ENCODE data around the gene KRTAP2-4. TPM values are rescaled to one million over a fixed set of nuclear protein-coding genes. Genes with fewer than 3 reads are reported as not detected.
"Not testable (repeated sequence)": the region's sequence is repeated elsewhere in the genome, so short reads cannot be mapped to it uniquely, and the experiment has no call there.

The KRTAP2-4 gene
- total and polyA plus RNA-seq, 8 donors = not detected

GRCh38 chr17:41103896-41104295 lies 38.2 kb upstream of the KRTAP2-4 start:
- Histone ChIP-seq H3K4me1 (peaks cover 0 to 5% (median 2%) of the 10 kb centered on the region in 4 donors), H3K27me3 (peaks cover 0 to 5% (median 0%) of the 10 kb centered on the region in 3 donors), H3K27ac (no peak overlapping the region), H3K4me3 (no peak overlapping the region), H3K36me3 (no peaks in the 10 kb centered on the region), H3K9me3 (no peaks in the 10 kb centered on the region)
- WGBS, 5 donors = 78 to 97% (median 86%) methylated on average over 1 of the region's 1 CpG
- TF ChIP-seq POLR2A (IDR thresholded peaks at IDR 0.05) (no peak), POLR2AphosphoS5 (IDR thresholded peaks at IDR 0.05) (no peak), EP300 (IDR thresholded peaks at IDR 0.05) (no peak), CTCF (IDR thresholded peaks at IDR 0.05) (no peak)
- intact Hi-C loops (cut with DNase I; ENCODE audit: low total_unique reads) = no loop called here
- DNase-seq = no peak

- WGBS, 5 donors = 39 to 66% (median 59%) methylated on average over 4 to 10 of the region's 10 CpGs
- H3K9me3 ChIP-seq = no peaks in the 10 kb centered on the region
- no peak for DNase-seq
- peaks cover 0 to 9% (median 0%) of the 10 kb centered on the region in 3 donors for H3K27me3 ChIP-seq
- H3K4me3 ChIP-seq = no peak within 1 kb of the TSS
- TF ChIP-seq POLR2AphosphoS5 (IDR thresholded peaks at IDR 0.05) (no peak), CTCF (IDR thresholded peaks at IDR 0.05) (no peak), POLR2A (IDR thresholded peaks at IDR 0.05) (no peak), EP300 (IDR thresholded peaks at IDR 0.05) (no peak)
- intact Hi-C loops (cut with DNase I; ENCODE audit: low total_unique reads) = no loop called here
- no peaks in the 10 kb centered on the region for H3K36me3 ChIP-seq
- H3K27ac ChIP-seq = no peak within 1 kb of the TSS
- no peaks in the 10 kb centered on the region for H3K4me1 ChIP-seq
These were observed 36.0 kb upstream of the KRTAP2-4 start, which contains the start of gene KRTAP4-16 for GRCh38 chr17:41101586-41102259. Gene KRTAP4-16 (minus strand): TSS chr17:41102209. CDS start chr17:41102209, 0 bp downstream.

GRCh38 chr17:41099682-41100480 lies 34.2 kb upstream of the KRTAP2-4 start:
- H3K27ac ChIP-seq; H3K4me1 ChIP-seq; H3K9me3 ChIP-seq; H3K27me3 ChIP-seq; H3K4me3 ChIP-seq; intact Hi-C loops (cut with DNase I; ENCODE audit: low total_unique reads); H3K36me3 ChIP-seq; DNase-seq: not testable (repeated sequence)
- WGBS, 5 donors = 47 to 64% (median 60%) methylated on average over 7 of the region's 7 CpGs

- intact Hi-C loops (cut with DNase I; ENCODE audit: low total_unique reads) = no loop called here
These were observed 32.8 kb upstream of the KRTAP2-4 start for GRCh38 chr17:41098481-41098880.

GRCh38 chr17:41098042-41098441 lies 32.4 kb upstream of the KRTAP2-4 start, which contains the start of gene KRTAP4-8:
Gene KRTAP4-8 (minus strand): TSS chr17:41098142. CDS start chr17:41098084, 58 bp downstream.
- Histone ChIP-seq H3K4me1 (no peaks in the 10 kb centered on the region), H3K4me3 (no peak within 1 kb of the TSS), H3K27me3 (peaks cover 0 to 9% (median 0%) of the 10 kb centered on the region in 3 donors), H3K27ac (no peak within 1 kb of the TSS), H3K9me3 (no peaks in the 10 kb centered on the region), H3K36me3 (no peaks in the 10 kb centered on the region)
- no peak for DNase-seq
- TF ChIP-seq POLR2AphosphoS5 (IDR thresholded peaks at IDR 0.05) = no peak
- TF ChIP-seq EP300 (IDR thresholded peaks at IDR 0.05) = no peak
- no peak for TF ChIP-seq CTCF (IDR thresholded peaks at IDR 0.05)
- no peak for TF ChIP-seq POLR2A (IDR thresholded peaks at IDR 0.05)
- intact Hi-C loops (cut with DNase I; ENCODE audit: low total_unique reads) = no loop called here
- WGBS, 5 donors = 57 to 71% (median 60%) methylated on average over 4 of the region's 4 CpGs

More at GRCh38 chr17:41098481-41098880, 32.8 kb upstream of the KRTAP2-4 start:
- Histone ChIP-seq H3K27ac (no peak overlapping the region), H3K36me3 (no peaks in the 10 kb centered on the region), H3K4me1 (no peaks in the 10 kb centered on the region), H3K9me3 (no peaks in the 10 kb centered on the region), H3K4me3 (no peak overlapping the region), H3K27me3 (peaks cover 0 to 9% (median 0%) of the 10 kb centered on the region in 3 donors)
- TF ChIP-seq EP300 (IDR thresholded peaks at IDR 0.05) = no peak
- 78 to 90% (median 81%) methylated on average over 6 of the region's 6 CpGs for WGBS, 5 donors
- DNase-seq = no peak

All from stomach (tissue), 9 donors.